GM12878 (cell line): ENCODE measurements around the gene CDC42SE2. TPM values are rescaled to one million over a fixed set of nuclear protein-coding genes. Genes with fewer than 3 reads are reported as not detected.

ENCODE experiments used
- CTCF ChIP-seq, 3 experiments: IDR thresholded peaks in 2 of 3; conservative IDR thresholded peaks in 1 of 3; 2 replicates each; pipeline ENCODE4 v1.5.1; 2011; ENCODE audit warnings: low read depth in 3 of 3, low read length in 3 of 3, mild to moderate bottlenecking in 3 of 3, control low read depth in 2 of 3, moderate library complexity in 2 of 3, inconsistent platforms in 1 of 3, mixed read lengths in 1 of 3; ENCODE audit not compliant: control insufficient read depth in 2 of 3, insufficient read depth in 1 of 3; ENCODE audit errors: extremely low read depth in 1 of 3
- POLR2A ChIP-seq: IDR thresholded peaks from 2 replicates; pipeline ENCODE4 v1.6.1; 2011; ENCODE audit warnings: low read depth, mild to moderate bottlenecking, low read length
- TCF12 ChIP-seq: IDR thresholded peaks from 2 replicates; pipeline ENCODE4 v1.6.1; 2011; ENCODE audit warnings: low read depth, mild to moderate bottlenecking, low read length
- polyA plus RNA-seq, 11 experiments: library from polyadenylated mRNA; depleted of rRNA in 4 of 11; unstranded in 6 of 11; stranded (reverse) in 5 of 11; fragments of >200 nt; fragmentation: Nextera tagmentation in 4 of 11; fragmentation: Illumina TruSeq in 1 of 11; extraction: Ambion mirVana in 4 of 11; extraction: Trizol in 1 of 11; gene quantifications; 1 replicate in 1 of 11; 2 replicates in 10 of 11; pipeline versions ENCODE4 v1.2.1 to v1.2.3, GENCODE V29; 2011 to 2016; ENCODE audit warnings: inconsistent platforms in 2 of 11, missing spikeins in 2 of 11, low read depth in 1 of 11
- total RNA-seq, 4 experiments: library from RNA; depleted of rRNA in 3 of 4; stranded (reverse); fragments of >200 nt in 3 of 4; fragmentation: Illumina TruSeq in 1 of 4; extraction: Trizol in 1 of 4; gene quantifications; 2 replicates each; pipeline versions ENCODE4 v1.2.1 to v1.2.3, GENCODE V29; 2013 to 2021
- TF ChIP-seq, protein P1 (sequence below): IDR thresholded peaks from 2 replicates; pipeline ENCODE4 v1.6.1; 2012; ENCODE audit warnings: mild to moderate bottlenecking, low read depth, low read length

Gene CDC42SE2
- total and polyA plus RNA-seq, 10 of the 15 experiments (the other 5 are each of a cell fraction or from before 2014, with no cell fraction given) = 57.0 to 148 (median 80.3) TPM

GRCh38 chr5:131262953-131263541, 806 bp upstream of the CDC42SE2 start (continued):
- TF ChIP-seq, protein P1, sequence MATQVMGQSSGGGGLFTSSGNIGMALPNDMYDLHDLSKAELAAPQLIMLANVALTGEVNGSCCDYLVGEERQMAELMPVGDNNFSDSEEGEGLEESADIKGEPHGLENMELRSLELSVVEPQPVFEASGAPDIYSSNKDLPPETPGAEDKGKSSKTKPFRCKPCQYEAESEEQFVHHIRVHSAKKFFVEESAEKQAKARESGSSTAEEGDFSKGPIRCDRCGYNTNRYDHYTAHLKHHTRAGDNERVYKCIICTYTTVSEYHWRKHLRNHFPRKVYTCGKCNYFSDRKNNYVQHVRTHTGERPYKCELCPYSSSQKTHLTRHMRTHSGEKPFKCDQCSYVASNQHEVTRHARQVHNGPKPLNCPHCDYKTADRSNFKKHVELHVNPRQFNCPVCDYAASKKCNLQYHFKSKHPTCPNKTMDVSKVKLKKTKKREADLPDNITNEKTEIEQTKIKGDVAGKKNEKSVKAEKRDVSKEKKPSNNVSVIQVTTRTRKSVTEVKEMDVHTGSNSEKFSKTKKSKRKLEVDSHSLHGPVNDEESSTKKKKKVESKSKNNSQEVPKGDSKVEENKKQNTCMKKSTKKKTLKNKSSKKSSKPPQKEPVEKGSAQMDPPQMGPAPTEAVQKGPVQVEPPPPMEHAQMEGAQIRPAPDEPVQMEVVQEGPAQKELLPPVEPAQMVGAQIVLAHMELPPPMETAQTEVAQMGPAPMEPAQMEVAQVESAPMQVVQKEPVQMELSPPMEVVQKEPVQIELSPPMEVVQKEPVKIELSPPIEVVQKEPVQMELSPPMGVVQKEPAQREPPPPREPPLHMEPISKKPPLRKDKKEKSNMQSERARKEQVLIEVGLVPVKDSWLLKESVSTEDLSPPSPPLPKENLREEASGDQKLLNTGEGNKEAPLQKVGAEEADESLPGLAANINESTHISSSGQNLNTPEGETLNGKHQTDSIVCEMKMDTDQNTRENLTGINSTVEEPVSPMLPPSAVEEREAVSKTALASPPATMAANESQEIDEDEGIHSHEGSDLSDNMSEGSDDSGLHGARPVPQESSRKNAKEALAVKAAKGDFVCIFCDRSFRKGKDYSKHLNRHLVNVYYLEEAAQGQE = no peak
- TF ChIP-seq POLR2A = no peak
- TF ChIP-seq TCF12 = no peak
- no peak for TF ChIP-seq CTCF (IDR thresholded peaks at IDR 0.05 in 2 of 3, conservative IDR thresholded peaks at IDR 0.05 in 1 of 3; ENCODE audit: control insufficient read depth in 2 of 3, extremely low read depth in 1 of 3, insufficient read depth in 1 of 3, low read depth in 3 of 3, low read length in 3 of 3)
